OCI-LY3 (cell line): Measurements from ENCODE around the gene BCL6.

Source experiments
- H2AFZ ChIP-seq: fragments of 200-600, 300-600 bp; shearing (Covaris generic); 2 replicates; pipeline ENCODE4 v1.6.0; 2014; ENCODE audit warnings: antibody characterized with exemption, low read depth, low read length
- H3K27ac ChIP-seq: fragments of 200-600, 300-600 bp; sonication (generic); 2 replicates; pipeline ENCODE4 v1.5.1; 2014; ENCODE audit warnings: mild to moderate bottlenecking, low read length, moderate library complexity, mixed read lengths
- H3K27me3 ChIP-seq: fragments of 200-600, 300-600 bp; sonication (generic); 2 replicates; pipeline ENCODE4 v1.6.1; 2014; ENCODE audit warnings: low read depth, low read length, mixed read lengths
- H3K36me3 ChIP-seq: fragments of 200-600, 300-600 bp; sonication (generic); replicated peaks from 2 replicates; pipeline ENCODE3; 2014; ENCODE audit warnings: low read depth, low read length, mixed read lengths
- H3K4me1 ChIP-seq: fragments of 300-600, 200-600 bp; sonication (generic); 2 replicates; pipeline ENCODE4 v1.6.1; 2014; ENCODE audit warnings: low read length, mixed read lengths
- H3K4me2 ChIP-seq: fragments of 200-600, 300-600 bp; sonication (generic); 2 replicates; pipeline ENCODE4 v1.6.1; 2014; ENCODE audit warnings: low read length, mixed read lengths
- H3K4me3 ChIP-seq: fragments of 300-600, 200-600 bp; sonication (generic); 2 replicates; pipeline ENCODE4 v1.5.1; 2014; ENCODE audit warnings: antibody characterized with exemption, mild to moderate bottlenecking, low read length, moderate library complexity
- H3K79me2 ChIP-seq: fragments of 300-600, 200-600 bp; shearing (Covaris generic); 2 replicates; pipeline ENCODE4 v1.6.1; 2014; ENCODE audit warnings: mild to moderate bottlenecking, low read length, mixed read lengths
- H3K9ac ChIP-seq: fragments of 300-600, 200-600 bp; shearing (Covaris generic); 2 replicates; pipeline ENCODE4 v1.6.0; 2014; ENCODE audit warnings: mild to moderate bottlenecking, low read length, moderate library complexity
- H3K9me3 ChIP-seq: fragments of 200-600, 300-600 bp; shearing (Covaris generic); 2 replicates; pipeline ENCODE4 v1.6.1; 2014; ENCODE audit warnings: low read length, mixed read lengths; ENCODE audit not compliant: insufficient read depth
- H4K20me1 ChIP-seq: fragments of 200-600, 300-600 bp; sonication (generic); 2 replicates; pipeline ENCODE4 v1.6.1; 2016; ENCODE audit warnings: low read length, mixed read lengths; ENCODE audit not compliant: insufficient read depth
- CTCF ChIP-seq: fragments of 200-600, 300-600 bp; sonication (generic); IDR thresholded peaks from 2 replicates; pipeline ENCODE4 v1.5.1; 2014; ENCODE audit warnings: antibody characterized with exemption, low read length, low read depth
- EZH2phosphoT487 ChIP-seq: fragments of 200-600 bp; shearing (Covaris generic); IDR thresholded peaks from 2 replicates; pipeline ENCODE4 v1.6.1; 2018; ENCODE audit warnings: antibody characterized with exemption, mixed run types, low read depth

The BCL6 gene

GRCh38 chr3:187725224-187725623 is 20.0 kb downstream of the BCL6 start:
- Histone ChIP-seq H3K9ac (no peak overlapping the region), H3K27ac (no peak overlapping the region), H3K4me3 (no peak overlapping the region), H2AFZ (no peak overlapping the region), H3K4me1 (no peaks in the 10 kb centered on the region), H3K27me3 (no peaks in the 10 kb centered on the region), H3K4me2 (no peak overlapping the region), H4K20me1 (peaks cover 67% of the 10 kb centered on the region), H3K36me3 (peaks cover 92% of the 10 kb centered on the region), H3K79me2 (no peaks in the 10 kb centered on the region), H3K9me3 (no peaks in the 10 kb centered on the region)
- TF ChIP-seq CTCF: no peak
- no peak for TF ChIP-seq EZH2phosphoT487

GRCh38 chr3:187722206-187722612 is 23.1 kb downstream of the BCL6 start:
- Histone ChIP-seq H3K27me3 (no peaks in the 10 kb centered on the region), H3K4me1 (no peaks in the 10 kb centered on the region), H3K36me3 (peaks cover 62% of the 10 kb centered on the region), H2AFZ (no peak overlapping the region), H3K4me3 (no peak overlapping the region), H3K27ac (no peak overlapping the region), H3K79me2 (no peaks in the 10 kb centered on the region), H3K9me3 (no peaks in the 10 kb centered on the region), H4K20me1 (peaks cover 38% of the 10 kb centered on the region), H3K4me2 (no peak overlapping the region), H3K9ac (no peak overlapping the region)
- no peak for TF ChIP-seq EZH2phosphoT487
- TF ChIP-seq CTCF: no peak

- no peak overlapping the region for H3K27ac ChIP-seq
- H3K27me3 ChIP-seq: no peaks in the 10 kb centered on the region
- peaks cover 27% of the 10 kb centered on the region for H4K20me1 ChIP-seq
- H3K4me2 ChIP-seq: no peak overlapping the region
- H3K9ac ChIP-seq: no peak overlapping the region
- no peaks in the 10 kb centered on the region for H3K9me3 ChIP-seq
- H3K79me2 ChIP-seq: no peaks in the 10 kb centered on the region
- H3K4me3 ChIP-seq: no peak overlapping the region
- H2AFZ ChIP-seq: no peak overlapping the region
- no peaks in the 10 kb centered on the region for H3K4me1 ChIP-seq
- H3K36me3 ChIP-seq: peaks cover 50% of the 10 kb centered on the region
- TF ChIP-seq EZH2phosphoT487: no peak
- TF ChIP-seq CTCF: no peak
These were observed 24.2 kb downstream of the BCL6 start for GRCh38 chr3:187721055-187721454.

GRCh38 chr3:187720337-187720670 is 25.0 kb downstream of the BCL6 start:
- Histone ChIP-seq H3K4me3 (no peak overlapping the region), H3K27me3 (no peaks in the 10 kb centered on the region), H3K4me2 (no peak overlapping the region), H2AFZ (no peak overlapping the region), H3K79me2 (no peaks in the 10 kb centered on the region), H4K20me1 (peaks cover 20% of the 10 kb centered on the region), H3K36me3 (peaks cover 43% of the 10 kb centered on the region), H3K9me3 (no peaks in the 10 kb centered on the region), H3K4me1 (no peaks in the 10 kb centered on the region), H3K27ac (no peak overlapping the region), H3K9ac (no peak overlapping the region)
- TF ChIP-seq EZH2phosphoT487 (no peak), CTCF (no peak)
